ENCODE results near the gene GOT2.

GRCh38 chr16:58753711-58754134, 19.6 kb upstream of the GOT2 start:
- TF ChIP-seq CTCF (IDR thresholded peaks at IDR 0.05) (no peak), POLR2AphosphoS5 (IDR thresholded peaks at IDR 0.05) (no peak)

Data from sigmoid colon (tissue), 4 donors.